Gastroesophageal sphincter (tissue), 4 donors: Measurements from ENCODE around the gene GRID1. TPM values are rescaled to one million over a fixed set of nuclear protein-coding genes. Genes with fewer than 3 reads are reported as not detected.

ENCODE experiments used
- ATAC-seq: fragments of 150-250 bp; one replicate; pipeline ENCODE4 v1.9.1; 2016; ENCODE audit warnings: mild to moderate bottlenecking, moderate library complexity
- H3K27ac ChIP-seq, 4 donors: fragments of 200-600 bp; sonication (generic) in 3 of 4; 1 replicate in 3 of 4; 2 replicates in 1 of 4; pipeline ENCODE4 v1.5.1; 2016 to 2019
- H3K27me3 ChIP-seq: fragments of 200-600 bp; sonication (generic); one replicate; pipeline ENCODE4 v1.5.1; 2019
- H3K36me3 ChIP-seq, 2 donors: fragments of 200-600 bp; sonication (generic); one replicate each; pipeline ENCODE4 v1.5.1; 2019; ENCODE audit warnings: control low read depth in 1 of 2
- H3K4me1 ChIP-seq, 3 donors: fragments of 200-600 bp; sonication (generic); 1 replicate in 2 of 3; 2 replicates in 1 of 3; pipeline ENCODE4 v1.5.1; 2016 to 2019; ENCODE audit warnings: control low read depth in 2 of 3
- H3K4me3 ChIP-seq, 2 donors: fragments of 200-600 bp; sonication (generic); one replicate each; pipeline ENCODE4 v1.5.1; 2019; ENCODE audit warnings: mild to moderate bottlenecking in 1 of 2, moderate library complexity in 1 of 2
- H3K9me3 ChIP-seq, 3 donors: fragments of 200-600 bp; sonication (generic); one replicate each; pipeline ENCODE4 v1.5.1; 2017 to 2019; ENCODE audit warnings: control low read depth in 2 of 3
- EP300 ChIP-seq: sonication (generic); formaldehyde crosslinking; IDR thresholded peaks from one replicate; pipeline ENCODE4 v1.6.1; 2017; ENCODE audit warnings: antibody characterized with exemption, mild to moderate bottlenecking
- POLR2A ChIP-seq, 2 donors: fragments of 450-650 bp; IDR thresholded peaks; one replicate each; pipeline ENCODE4 v1.6.1; 2017; ENCODE audit warnings: antibody characterized with exemption in 2 of 2, mild to moderate bottlenecking in 2 of 2, moderate library complexity in 1 of 2
- POLR2AphosphoS5 ChIP-seq: sonication (generic); formaldehyde crosslinking; IDR thresholded peaks from one replicate; pipeline ENCODE4 v1.6.1; 2017; ENCODE audit warnings: antibody characterized with exemption
- WGBS, 2 donors: methylation state at CpG; one replicate each; pipeline ENCODE4 v1.1.5; 2018; ENCODE audit warnings: low coverage in 1 of 2; 5-methylcytosine and 5-hydroxymethylcytosine counted together
- total RNA-seq, 4 donors: library from RNA; depleted of rRNA; stranded (reverse); fragments of >200 nt; gene quantifications; one replicate each; pipeline ENCODE4 v1.1.0, GENCODE V29; 2016
- TF ChIP-seq, protein P1 (sequence below), 4 experiments: fragments of 200-600 bp in 2 of 4; fragments of 450-650 bp in 2 of 4; sonication (generic) in 1 of 4; IDR thresholded peaks; one replicate each; pipeline ENCODE4 v1.5.1; 2017 to 2019; ENCODE audit warnings: antibody characterized with exemption in 4 of 4, mild to moderate bottlenecking in 2 of 4, moderate library complexity in 2 of 4

GRID1 gene
- total RNA-seq, 4 donors from 2014 or later = 1.2 to 2.7 (median 1.7) TPM

DNA sequence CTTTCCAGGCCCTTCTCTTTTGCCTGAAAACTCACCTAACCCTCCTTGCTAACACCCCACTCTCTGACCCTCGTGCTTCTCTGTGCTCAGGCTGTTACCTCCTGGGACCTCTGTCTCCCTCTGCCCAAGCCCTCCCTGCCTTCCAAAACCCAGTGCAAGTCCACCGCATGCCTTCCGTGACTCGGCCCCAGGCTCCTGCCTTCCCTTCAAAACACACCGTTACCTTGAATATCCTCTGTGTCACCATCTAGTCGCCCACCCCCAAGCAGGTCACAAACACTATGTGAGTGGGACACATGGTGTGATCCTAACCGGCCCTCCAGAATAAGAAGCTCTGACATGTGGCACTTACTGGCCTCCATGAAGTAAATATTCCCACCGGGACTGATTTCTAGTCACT, 176.7 kb downstream of the GRID1 start:
- Histone ChIP-seq H3K4me1 (no peaks in the 10 kb centered on the region), H3K4me3 (no peak overlapping the region), H3K27me3 (peaks cover 8% of the 10 kb centered on the region), H3K9me3 (peaks cover 0 to 14% (median 0%) of the 10 kb centered on the region in 3 donors), H3K27ac (no peak overlapping the region), H3K36me3 (no peaks in the 10 kb centered on the region)
- WGBS, 2 donors = 71 to 79% methylated on average over 4 to 5 of the region's 8 CpGs
- TF ChIP-seq POLR2A (IDR thresholded peaks at IDR 0.05) = no peak
- TF ChIP-seq, protein P1, sequence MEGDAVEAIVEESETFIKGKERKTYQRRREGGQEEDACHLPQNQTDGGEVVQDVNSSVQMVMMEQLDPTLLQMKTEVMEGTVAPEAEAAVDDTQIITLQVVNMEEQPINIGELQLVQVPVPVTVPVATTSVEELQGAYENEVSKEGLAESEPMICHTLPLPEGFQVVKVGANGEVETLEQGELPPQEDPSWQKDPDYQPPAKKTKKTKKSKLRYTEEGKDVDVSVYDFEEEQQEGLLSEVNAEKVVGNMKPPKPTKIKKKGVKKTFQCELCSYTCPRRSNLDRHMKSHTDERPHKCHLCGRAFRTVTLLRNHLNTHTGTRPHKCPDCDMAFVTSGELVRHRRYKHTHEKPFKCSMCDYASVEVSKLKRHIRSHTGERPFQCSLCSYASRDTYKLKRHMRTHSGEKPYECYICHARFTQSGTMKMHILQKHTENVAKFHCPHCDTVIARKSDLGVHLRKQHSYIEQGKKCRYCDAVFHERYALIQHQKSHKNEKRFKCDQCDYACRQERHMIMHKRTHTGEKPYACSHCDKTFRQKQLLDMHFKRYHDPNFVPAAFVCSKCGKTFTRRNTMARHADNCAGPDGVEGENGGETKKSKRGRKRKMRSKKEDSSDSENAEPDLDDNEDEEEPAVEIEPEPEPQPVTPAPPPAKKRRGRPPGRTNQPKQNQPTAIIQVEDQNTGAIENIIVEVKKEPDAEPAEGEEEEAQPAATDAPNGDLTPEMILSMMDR (IDR thresholded peaks at IDR 0.05) = no peak
- TF ChIP-seq POLR2AphosphoS5 = no peak
- TF ChIP-seq EP300 = no peak
- ATAC-seq = no peak

DNA sequence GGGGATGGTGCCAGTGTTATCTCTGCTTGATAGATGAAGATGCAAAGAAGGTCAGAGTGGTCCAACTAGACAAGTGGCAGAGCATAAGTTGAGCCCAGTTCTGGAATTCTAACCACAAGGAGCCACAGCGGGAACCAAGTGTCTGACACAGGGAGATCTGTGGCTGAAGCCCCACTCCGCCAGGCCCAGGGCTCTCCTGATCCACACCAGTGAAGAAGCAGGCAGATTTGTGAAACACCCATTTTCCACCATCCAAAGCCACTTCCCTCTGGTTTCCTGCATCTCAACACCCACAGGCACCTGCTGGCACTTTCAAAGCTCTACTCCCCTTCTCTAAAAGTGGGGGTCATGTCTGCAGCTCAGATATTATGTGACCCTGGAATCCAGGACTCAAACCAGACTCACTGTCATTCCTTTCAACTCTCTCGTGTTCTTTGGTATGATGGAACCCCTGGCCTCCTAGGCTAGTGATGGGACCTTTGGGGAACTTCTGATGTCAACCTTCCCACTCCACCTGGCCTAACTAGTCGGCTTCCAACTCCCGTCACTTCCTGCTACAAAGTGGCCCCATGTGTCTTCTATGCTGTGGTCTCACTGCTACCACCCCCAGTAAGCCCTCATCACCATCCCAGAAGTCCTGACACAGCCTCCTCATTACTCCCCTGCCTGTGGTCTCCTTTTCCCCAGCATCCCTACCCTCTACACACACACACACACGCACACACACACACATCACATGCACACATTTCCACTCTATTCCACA, 177.6 kb downstream of the GRID1 start:
- Histone ChIP-seq H3K4me3 (no peak overlapping the region), H3K27ac (no peak overlapping the region), H3K36me3 (no peaks in the 10 kb centered on the region), H3K9me3 (peaks cover 0 to 14% (median 0%) of the 10 kb centered on the region in 3 donors), H3K4me1 (no peaks in the 10 kb centered on the region), H3K27me3 (peaks cover 8% of the 10 kb centered on the region)
- no peak for ATAC-seq
- TF ChIP-seq, protein P1 (IDR thresholded peaks at IDR 0.05) = no peak
- TF ChIP-seq POLR2A (IDR thresholded peaks at IDR 0.05) = no peak
- TF ChIP-seq POLR2AphosphoS5 = no peak
- no peak for TF ChIP-seq EP300
- WGBS, 2 donors = 76 to 93% methylated on average over 5 to 6 of the region's 6 CpGs

- 36 to 56% methylated on average over 2 of the region's 3 CpGs for WGBS, 2 donors
- H3K9me3 ChIP-seq = peaks cover 0 to 14% (median 0%) of the 10 kb centered on the region in 3 donors
- no peak overlapping the region for H3K4me3 ChIP-seq
These were observed 178.3 kb downstream of the GRID1 start for GRCh38 chr10:86188326-86188725.

GRCh38 chr10:86187499-86188239, 178.9 kb downstream of the GRID1 start:
- TF ChIP-seq EP300 (no peak), POLR2AphosphoS5 (no peak), POLR2A (IDR thresholded peaks at IDR 0.05) (no peak)
- TF ChIP-seq, protein P1 (IDR thresholded peaks at IDR 0.05) = no peak
- Histone ChIP-seq H3K4me1 (no peaks in the 10 kb centered on the region), H3K27me3 (peaks cover 8% of the 10 kb centered on the region), H3K36me3 (no peaks in the 10 kb centered on the region), H3K4me3 (no peak overlapping the region), H3K9me3 (peaks cover 0 to 14% (median 0%) of the 10 kb centered on the region in 3 donors), H3K27ac (no peak overlapping the region)
- 77 to 80% methylated on average over 1 to 5 of the region's 8 CpGs for WGBS, 2 donors
- no peak for ATAC-seq

More at GRCh38 chr10:86188326-86188725, 178.3 kb downstream of the GRID1 start:
- Histone ChIP-seq H3K36me3 (no peaks in the 10 kb centered on the region), H3K4me1 (no peaks in the 10 kb centered on the region), H3K27me3 (peaks cover 8% of the 10 kb centered on the region), H3K27ac (no peak overlapping the region)
- no peak for ATAC-seq
- TF ChIP-seq, protein P1 (IDR thresholded peaks at IDR 0.05) = no peak
- TF ChIP-seq EP300 (no peak), POLR2A (IDR thresholded peaks at IDR 0.05) (no peak), POLR2AphosphoS5 (no peak)
